Mucosa of stomach (tissue), 1 donor: Measurements from ENCODE around the gene NTN5.

Experiments
- H3K27me3 ChIP-seq: one replicate; pipeline ENCODE4 v1.7.0; 2013; ENCODE audit warnings: mild to moderate bottlenecking, low read length; ENCODE audit not compliant: control insufficient read depth, insufficient read depth
- H3K36me3 ChIP-seq: one replicate; pipeline ENCODE4 v1.7.0; 2013; ENCODE audit warnings: low read length; ENCODE audit not compliant: control insufficient read depth, insufficient read depth
- H3K4me1 ChIP-seq: one replicate; pipeline ENCODE4 v1.7.0; 2013; ENCODE audit warnings: mild to moderate bottlenecking, low read length; ENCODE audit not compliant: control insufficient read depth, insufficient read depth
- H3K4me3 ChIP-seq: one replicate; pipeline ENCODE4 v1.7.0; 2013; ENCODE audit warnings: low read length
- H3K9ac ChIP-seq: one replicate; pipeline ENCODE4 v1.7.0; 2013; ENCODE audit warnings: mild to moderate bottlenecking, low read length, moderate library complexity
- H3K9me3 ChIP-seq: one replicate; pipeline ENCODE4 v1.7.0; 2013; ENCODE audit warnings: mild to moderate bottlenecking, low read length, moderate library complexity; ENCODE audit not compliant: control insufficient read depth
- donor health status: Pancreatic carcinoma.

Gene NTN5

GRCh38 chr19:48618916-48619691 lies 53.7 kb downstream of the NTN5 start, which contains the start of the genes RPL18 and SPHK2:
TSS of gene RPL18 (minus strand) at chr19:48619178. CDS start at chr19:48619143, 35 bp downstream.
TSS of gene SPHK2 (plus strand) at chr19:48619506. CDS start at chr19:48620515, 1,009 bp downstream.
- peak within 1 kb of the TSS; percentile 98 for H3K9ac ChIP-seq
- H3K4me3 ChIP-seq = peak within 1 kb of the TSS; percentile 100
- peaks cover 44% of the 10 kb centered on the region for H3K4me1 ChIP-seq
- H3K36me3 ChIP-seq = peaks cover 27% of the 10 kb centered on the region
- no peaks in the 10 kb centered on the region for H3K9me3 ChIP-seq
- no peaks in the 10 kb centered on the region for H3K27me3 ChIP-seq

GRCh38 chr19:48618278-48618915 lies 54.4 kb downstream of the NTN5 start:
- no peaks in the 10 kb centered on the region for H3K27me3 ChIP-seq
- H3K9me3 ChIP-seq = no peaks in the 10 kb centered on the region
- H3K4me1 ChIP-seq = peaks cover 39% of the 10 kb centered on the region
- peak overlapping the region; percentile 100 for H3K4me3 ChIP-seq
- peaks cover 27% of the 10 kb centered on the region for H3K36me3 ChIP-seq
- H3K9ac ChIP-seq = peak overlapping the region; percentile 98

- H3K4me3 ChIP-seq = peak overlapping the region; percentile 100
- peak overlapping the region; percentile 98 for H3K9ac ChIP-seq
Measured at GRCh38 chr19:48617146-48617937, 55.5 kb downstream of the NTN5 start.

GRCh38 chr19:48616491-48617056 lies 56.2 kb downstream of the NTN5 start:
- Histone ChIP-seq H3K4me1 (peaks cover 46% of the 10 kb centered on the region), H3K4me3 (no peak overlapping the region), H3K9ac (peak overlapping the region; percentile 98), H3K27me3 (no peaks in the 10 kb centered on the region), H3K36me3 (peaks cover 33% of the 10 kb centered on the region), H3K9me3 (no peaks in the 10 kb centered on the region)

More at GRCh38 chr19:48617146-48617937, 55.5 kb downstream of the NTN5 start:
- no peaks in the 10 kb centered on the region for H3K9me3 ChIP-seq
- H3K27me3 ChIP-seq = no peaks in the 10 kb centered on the region
- peaks cover 40% of the 10 kb centered on the region for H3K4me1 ChIP-seq
- H3K36me3 ChIP-seq = peaks cover 27% of the 10 kb centered on the region

- peaks cover 33% of the 10 kb centered on the region for H3K36me3 ChIP-seq
- peak overlapping the region; percentile 90 for H3K4me3 ChIP-seq
- H3K9me3 ChIP-seq = no peaks in the 10 kb centered on the region
- no peaks in the 10 kb centered on the region for H3K27me3 ChIP-seq
- H3K9ac ChIP-seq = peak overlapping the region; percentile 98
- H3K4me1 ChIP-seq = peaks cover 46% of the 10 kb centered on the region
Measured at GRCh38 chr19:48616041-48616436, 56.8 kb downstream of the NTN5 start.

GRCh38 chr19:48615231-48616040 lies 57.4 kb downstream of the NTN5 start:
- peaks cover 33% of the 10 kb centered on the region for H3K36me3 ChIP-seq
- H3K27me3 ChIP-seq = no peaks in the 10 kb centered on the region
- H3K9me3 ChIP-seq = no peaks in the 10 kb centered on the region
- peak overlapping the region; percentile 90 for H3K4me3 ChIP-seq
- H3K9ac ChIP-seq = peak overlapping the region; percentile 98
- H3K4me1 ChIP-seq = peaks cover 46% of the 10 kb centered on the region

GRCh38 chr19:48614436-48615230 lies 58.2 kb downstream of the NTN5 start, which contains the start of gene FAM83E:
TSS of gene FAM83E (minus strand) at chr19:48615076. CDS start at chr19:48613372, 1,704 bp downstream.
- H3K4me3 ChIP-seq = peak within 1 kb of the TSS; percentile 90
- H3K9ac ChIP-seq = peak within 1 kb of the TSS; percentile 98
- H3K27me3 ChIP-seq = no peaks in the 10 kb centered on the region
- H3K36me3 ChIP-seq = peaks cover 33% of the 10 kb centered on the region
- H3K4me1 ChIP-seq = peaks cover 43% of the 10 kb centered on the region
- no peaks in the 10 kb centered on the region for H3K9me3 ChIP-seq

- Histone ChIP-seq H3K4me1 (peaks cover 42% of the 10 kb centered on the region), H3K36me3 (peaks cover 33% of the 10 kb centered on the region), H3K9ac (peak overlapping the region; percentile 98), H3K27me3 (no peaks in the 10 kb centered on the region), H3K4me3 (peak overlapping the region; percentile 90), H3K9me3 (no peaks in the 10 kb centered on the region)
Measured at GRCh38 chr19:48613852-48614435, 58.9 kb downstream of the NTN5 start.

- no peaks in the 10 kb centered on the region for H3K9me3 ChIP-seq
- H3K4me3 ChIP-seq = peak overlapping the region; percentile 90
- peak overlapping the region; percentile 98 for H3K9ac ChIP-seq
- peaks cover 47% of the 10 kb centered on the region for H3K4me1 ChIP-seq
- no peaks in the 10 kb centered on the region for H3K27me3 ChIP-seq
- H3K36me3 ChIP-seq = peaks cover 33% of the 10 kb centered on the region
Measured at GRCh38 chr19:48613024-48613851, 59.6 kb downstream of the NTN5 start.
